RWPE2 (cell line): ENCODE data around the gene CPM.

ENCODE experiments used
- ATAC-seq: fragments of 200-7000 bp; cut with Tn5 transposase; 3 replicates; pipeline ENCODE4 v1.9.1; 2021; ENCODE audit warnings: low read depth
- DNase-seq: peaks from one replicate; pipeline ENCODE4 v3.0.0-alpha.2; 2020; ENCODE audit warnings: low spot score
- H3K27ac ChIP-seq: fragments of 450-650 bp; 2 replicates; pipeline ENCODE4 v1.5.1; 2017; ENCODE audit warnings: mild to moderate bottlenecking; ENCODE audit not compliant: poor library complexity, severe bottlenecking
- H3K27me3 ChIP-seq: fragments of 250-450 bp; sonication (Bioruptor Pico); 2 replicates; pipeline ENCODE4 v1.5.1; 2021; ENCODE audit warnings: mild to moderate bottlenecking, moderate library complexity; ENCODE audit not compliant: insufficient read depth, poor library complexity, severe bottlenecking
- H3K36me3 ChIP-seq: fragments of 250-450 bp; sonication (Bioruptor Pico); 2 replicates; pipeline ENCODE4 v1.5.1; 2020; ENCODE audit warnings: low read depth, mild to moderate bottlenecking, moderate library complexity
- H3K4me1 ChIP-seq: fragments of 250-450 bp; sonication (Bioruptor Pico); 2 replicates; pipeline ENCODE4 v1.5.1; 2021; ENCODE audit warnings: mild to moderate bottlenecking, moderate library complexity; ENCODE audit not compliant: insufficient read depth, poor library complexity, severe bottlenecking
- H3K4me3 ChIP-seq: fragments of 250-450 bp; sonication (Bioruptor Pico); 2 replicates; pipeline ENCODE4 v1.5.1; 2021; ENCODE audit warnings: mild to moderate bottlenecking, moderate library complexity; ENCODE audit not compliant: severe bottlenecking
- H3K9me3 ChIP-seq: fragments of 250-450 bp; sonication (Bioruptor Pico); 2 replicates; pipeline ENCODE4 v1.5.1; 2021; ENCODE audit warnings: mild to moderate bottlenecking, moderate library complexity; ENCODE audit not compliant: severe bottlenecking
- TF ChIP-seq, protein P1 (sequence below): fragments of 450-650 bp; IDR thresholded peaks from one replicate; pipeline ENCODE4 v1.5.1; 2017; ENCODE audit warnings: mild to moderate bottlenecking, moderate library complexity; ENCODE audit not compliant: poor library complexity, severe bottlenecking

CPM gene

DNA sequence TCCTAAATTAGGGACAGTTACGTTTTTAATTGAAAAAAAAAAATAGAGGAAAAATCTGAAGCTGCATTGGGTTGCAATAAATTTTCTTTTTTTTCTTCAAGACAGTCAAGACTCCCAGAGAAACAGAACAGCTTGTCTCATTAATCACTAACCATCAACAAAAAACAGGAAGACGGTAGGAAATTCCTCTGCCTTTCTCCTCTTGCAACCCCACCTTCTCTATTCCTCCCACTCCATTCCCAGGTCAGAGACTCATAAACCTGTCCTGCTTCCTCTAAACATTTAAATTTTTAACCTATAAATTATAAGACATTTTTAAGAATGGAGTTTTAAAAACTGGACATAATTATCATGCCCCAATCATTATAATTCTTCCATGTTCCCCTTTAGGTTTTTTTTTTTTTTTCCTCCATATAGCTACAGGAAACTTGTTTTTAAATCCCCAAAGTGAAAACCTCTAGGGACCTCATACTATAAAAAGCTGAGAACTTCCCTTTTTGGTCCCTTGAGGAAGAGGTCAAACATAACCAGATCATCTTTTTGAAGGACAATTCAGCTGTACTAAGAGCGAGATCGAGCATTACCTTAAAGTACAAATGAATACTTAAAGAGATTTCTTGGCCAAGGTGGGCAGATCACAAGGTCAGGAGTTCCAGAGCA is 36.0 kb downstream of the CPM start:
- Histone ChIP-seq H3K4me1 (peaks cover 2% of the 10 kb centered on the region), H3K27ac (no peak overlapping the region), H3K9me3 (no peaks in the 10 kb centered on the region), H3K27me3 (no peaks in the 10 kb centered on the region), H3K36me3 (no peaks in the 10 kb centered on the region), H3K4me3 (no peak overlapping the region)
- TF ChIP-seq, protein P1, sequence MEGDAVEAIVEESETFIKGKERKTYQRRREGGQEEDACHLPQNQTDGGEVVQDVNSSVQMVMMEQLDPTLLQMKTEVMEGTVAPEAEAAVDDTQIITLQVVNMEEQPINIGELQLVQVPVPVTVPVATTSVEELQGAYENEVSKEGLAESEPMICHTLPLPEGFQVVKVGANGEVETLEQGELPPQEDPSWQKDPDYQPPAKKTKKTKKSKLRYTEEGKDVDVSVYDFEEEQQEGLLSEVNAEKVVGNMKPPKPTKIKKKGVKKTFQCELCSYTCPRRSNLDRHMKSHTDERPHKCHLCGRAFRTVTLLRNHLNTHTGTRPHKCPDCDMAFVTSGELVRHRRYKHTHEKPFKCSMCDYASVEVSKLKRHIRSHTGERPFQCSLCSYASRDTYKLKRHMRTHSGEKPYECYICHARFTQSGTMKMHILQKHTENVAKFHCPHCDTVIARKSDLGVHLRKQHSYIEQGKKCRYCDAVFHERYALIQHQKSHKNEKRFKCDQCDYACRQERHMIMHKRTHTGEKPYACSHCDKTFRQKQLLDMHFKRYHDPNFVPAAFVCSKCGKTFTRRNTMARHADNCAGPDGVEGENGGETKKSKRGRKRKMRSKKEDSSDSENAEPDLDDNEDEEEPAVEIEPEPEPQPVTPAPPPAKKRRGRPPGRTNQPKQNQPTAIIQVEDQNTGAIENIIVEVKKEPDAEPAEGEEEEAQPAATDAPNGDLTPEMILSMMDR: no peak
- ATAC-seq (no peak), DNase-seq (no peak)

DNA sequence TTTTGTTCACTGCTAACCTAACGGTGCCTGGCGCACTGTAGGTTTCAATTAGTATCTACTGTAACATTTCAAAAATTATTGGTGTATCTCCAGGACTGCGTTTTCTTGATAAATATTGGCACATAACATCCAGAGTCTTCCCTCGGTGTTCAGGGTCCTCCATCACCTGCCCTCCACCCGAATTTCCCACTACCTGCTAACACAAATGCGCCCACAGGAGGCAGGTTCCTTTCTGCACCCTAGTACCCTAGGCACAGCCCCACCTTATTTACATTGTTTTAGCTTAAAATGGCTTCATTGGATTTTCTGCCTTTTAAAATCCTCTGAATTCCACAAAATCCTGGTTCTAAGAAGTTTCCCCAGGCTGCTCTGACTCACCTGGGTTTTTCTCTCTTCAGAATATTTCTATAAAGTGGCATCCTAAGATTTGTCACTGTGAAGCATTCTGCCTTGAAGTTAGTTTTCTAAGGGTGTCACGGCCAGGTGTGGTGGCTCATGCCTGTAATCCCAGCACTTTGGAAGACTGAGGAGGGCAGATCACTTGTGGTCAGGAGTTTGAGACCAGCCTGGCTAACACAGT is 38.6 kb downstream of the CPM start:
- H3K4me1 ChIP-seq: peaks cover 1% of the 10 kb centered on the region
- H3K36me3 ChIP-seq: no peaks in the 10 kb centered on the region
- H3K27ac ChIP-seq: no peak overlapping the region
- no peaks in the 10 kb centered on the region for H3K27me3 ChIP-seq
- no peak overlapping the region for H3K4me3 ChIP-seq
- TF ChIP-seq, protein P1: no peak
- ATAC-seq (no peak), DNase-seq (no peak)
- no peaks in the 10 kb centered on the region for H3K9me3 ChIP-seq

DNA sequence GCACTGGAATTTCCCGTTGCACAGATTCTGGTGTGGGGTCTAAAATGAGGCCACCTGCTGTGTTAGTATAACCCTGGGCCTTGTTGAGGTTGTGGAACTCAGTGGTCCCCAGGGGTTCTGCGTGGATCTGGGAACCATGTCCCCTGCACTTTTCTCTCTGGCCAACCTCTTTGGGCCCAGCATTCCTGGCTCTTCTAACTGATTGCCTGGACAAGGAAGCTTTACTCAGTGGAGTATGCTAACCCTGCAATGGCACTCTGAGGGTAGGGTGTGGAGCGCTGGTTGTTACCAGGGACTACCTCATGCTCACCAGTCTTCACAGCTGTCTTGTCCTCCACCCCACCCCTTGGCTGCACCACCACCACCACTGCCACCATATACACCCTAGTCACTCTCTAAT is 39.2 kb downstream of the CPM start:
- no peak for ATAC-seq
- no peaks in the 10 kb centered on the region for H3K4me1 ChIP-seq
- DNase-seq: no peak
- H3K27me3 ChIP-seq: no peaks in the 10 kb centered on the region
- no peaks in the 10 kb centered on the region for H3K36me3 ChIP-seq
- no peak overlapping the region for H3K4me3 ChIP-seq
- TF ChIP-seq, protein P1: no peak
- H3K9me3 ChIP-seq: no peaks in the 10 kb centered on the region
- H3K27ac ChIP-seq: no peak overlapping the region

DNA sequence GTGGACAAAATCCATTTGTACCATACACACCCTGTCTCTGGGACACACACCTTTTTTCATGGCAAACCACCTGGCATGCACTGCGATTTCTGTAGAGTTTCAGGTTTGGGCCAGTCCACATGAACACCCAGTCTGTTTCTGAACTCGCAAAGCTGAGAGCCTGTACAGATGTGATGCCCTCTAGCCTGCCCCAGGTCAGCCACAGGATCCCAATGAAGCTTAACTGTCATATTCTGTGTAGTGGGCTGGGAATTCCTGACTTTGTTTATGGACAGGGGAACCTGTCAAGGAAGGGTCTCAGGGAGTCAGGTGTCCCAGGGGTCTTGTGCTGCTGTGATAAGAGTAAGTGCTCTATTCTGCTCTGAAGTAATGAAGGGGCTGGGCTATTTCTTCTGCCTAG is 39.8 kb downstream of the CPM start:
- ATAC-seq (no peak), DNase-seq (no peak)
- TF ChIP-seq, protein P1: no peak
- no peaks in the 10 kb centered on the region for H3K4me1 ChIP-seq
- H3K27me3 ChIP-seq: no peaks in the 10 kb centered on the region
- no peaks in the 10 kb centered on the region for H3K36me3 ChIP-seq
- H3K4me3 ChIP-seq: no peak overlapping the region
- no peak overlapping the region for H3K27ac ChIP-seq
- no peaks in the 10 kb centered on the region for H3K9me3 ChIP-seq

DNA sequence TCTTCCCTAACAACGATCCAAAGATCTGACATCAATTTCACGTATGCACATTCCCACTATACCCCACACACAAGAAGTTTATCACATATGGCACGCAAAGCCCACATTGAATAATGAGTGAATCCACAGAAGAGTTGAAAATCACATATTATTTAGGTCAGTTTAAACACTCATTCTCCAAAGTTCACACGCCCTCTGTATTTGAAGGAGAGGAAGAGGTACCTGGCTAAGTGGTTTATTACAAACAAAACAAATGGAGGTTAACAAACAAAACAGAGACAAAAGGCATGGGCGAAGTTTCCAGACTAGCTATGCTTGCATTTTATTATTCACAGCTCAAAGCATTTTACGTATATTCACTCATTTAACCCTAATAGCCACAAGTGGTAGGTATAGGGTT is 41.8 kb downstream of the CPM start:
- no peaks in the 10 kb centered on the region for H3K27me3 ChIP-seq
- no peaks in the 10 kb centered on the region for H3K9me3 ChIP-seq
- no peak overlapping the region for H3K4me3 ChIP-seq
- H3K27ac ChIP-seq: no peak overlapping the region
- DNase-seq: no peak
- TF ChIP-seq, protein P1: no peak
- no peaks in the 10 kb centered on the region for H3K36me3 ChIP-seq
- H3K4me1 ChIP-seq: no peaks in the 10 kb centered on the region
- no peak for ATAC-seq
